ENCODE measurements around the gene ZNF668.

- TF ChIP-seq CTCF (IDR thresholded peaks at IDR 0.05; ENCODE audit: low read depth, low read length, missing input control) (no peak), SP1 (IDR thresholded peaks at IDR 0.05) (no peak), RAD21 (IDR thresholded peaks at IDR 0.05) (no peak), GABPA (IDR thresholded peaks at IDR 0.05 in 1 of 2, conservative IDR thresholded peaks at IDR 0.05 in 1 of 2) (no peak), JUND (IDR thresholded peaks at IDR 0.05) (no peak), MAX (IDR thresholded peaks at IDR 0.05) (no peak), TAF1 (conservative IDR thresholded peaks at IDR 0.05) (no peak), REST (IDR thresholded peaks at IDR 0.05) (no peak), ATF3 (IDR thresholded peaks at IDR 0.05) (no peak), YY1 (IDR thresholded peaks at IDR 0.05) (no peak), EGR1 (IDR thresholded peaks at IDR 0.05; ENCODE audit: low read depth in 2 of 2) (no peak), HNF4A (conservative IDR thresholded peaks at IDR 0.05) (no peak)
These were observed 9.0 kb upstream of the ZNF668 start for GRCh38 chr16:31083081-31083480.

Data from liver (tissue), 3 donors.